ENCODE measurements around the gene EEF1A2.

The EEF1A2 gene

GRCh38 chr20:63469713-63470101, 29.2 kb downstream of the EEF1A2 start:
- DNase-seq (ENCODE audit: low read depth in 2 of 2), result no peak

- DNase-seq (ENCODE audit: low read depth in 2 of 2), result no peak
Measured at GRCh38 chr20:63469019-63469712, 29.7 kb downstream of the EEF1A2 start.

GRCh38 chr20:63468421-63468820, 30.5 kb downstream of the EEF1A2 start:
- no peak for DNase-seq (ENCODE audit: low read depth in 2 of 2)

GRCh38 chr20:63467294-63468083, 31.4 kb downstream of the EEF1A2 start:
- DNase-seq (ENCODE audit: low read depth in 2 of 2), result no peak

- no peak for DNase-seq (ENCODE audit: low read depth in 2 of 2)
Measured at GRCh38 chr20:63466861-63467260, 32.0 kb downstream of the EEF1A2 start.

GRCh38 chr20:63466250-63466825, 32.5 kb downstream of the EEF1A2 start:
- no peak for DNase-seq (ENCODE audit: low read depth in 2 of 2)

- DNase-seq (ENCODE audit: low read depth in 2 of 2), result no peak
Measured at GRCh38 chr20:63465380-63466249, 33.3 kb downstream of the EEF1A2 start.

GRCh38 chr20:63464289-63464635, 34.6 kb downstream of the EEF1A2 start:
- no peak for DNase-seq (ENCODE audit: low read depth in 2 of 2)

- DNase-seq (ENCODE audit: low read depth in 2 of 2), result no peak
Measured at GRCh38 chr20:63463400-63464288, 35.2 kb downstream of the EEF1A2 start.

- no peak for DNase-seq (ENCODE audit: low read depth in 2 of 2)
Measured at GRCh38 chr20:63462244-63462643, 36.6 kb downstream of the EEF1A2 start.

- no peak for DNase-seq (ENCODE audit: low read depth in 2 of 2)
Measured at GRCh38 chr20:63461104-63461763, 37.6 kb downstream of the EEF1A2 start.

GRCh38 chr20:63459070-63459380, 39.9 kb downstream of the EEF1A2 start:
- no peak for DNase-seq (ENCODE audit: low read depth in 2 of 2)

- DNase-seq (ENCODE audit: low read depth in 2 of 2), result no peak
Measured at GRCh38 chr20:63458170-63459069, 40.5 kb downstream of the EEF1A2 start.

GRCh38 chr20:63457737-63458136, 41.1 kb downstream of the EEF1A2 start:
- DNase-seq (ENCODE audit: low read depth in 2 of 2), result no peak

GRCh38 chr20:63456429-63457284, 42.2 kb downstream of the EEF1A2 start:
- no peak for DNase-seq (ENCODE audit: low read depth in 2 of 2)

GRCh38 chr20:63455568-63455859, 43.4 kb downstream of the EEF1A2 start:
- DNase-seq (ENCODE audit: low read depth in 2 of 2), result no peak

GRCh38 chr20:63454731-63455567, 43.9 kb downstream of the EEF1A2 start:
- DNase-seq (ENCODE audit: low read depth in 2 of 2), result no peak
